Vein endothelial cell (primary cell): Measurements from ENCODE around the gene TAS2R16. TPM values are rescaled to one million over a fixed set of nuclear protein-coding genes. Genes with fewer than 3 reads are reported as not detected.

Experiments used
- total RNA-seq: library from RNA; depleted of rRNA; stranded (reverse); fragments of >200 nt; gene quantifications from 2 replicates; pipeline ENCODE4 v1.2.3, GENCODE V29; 2012

Gene TAS2R16, protein sequence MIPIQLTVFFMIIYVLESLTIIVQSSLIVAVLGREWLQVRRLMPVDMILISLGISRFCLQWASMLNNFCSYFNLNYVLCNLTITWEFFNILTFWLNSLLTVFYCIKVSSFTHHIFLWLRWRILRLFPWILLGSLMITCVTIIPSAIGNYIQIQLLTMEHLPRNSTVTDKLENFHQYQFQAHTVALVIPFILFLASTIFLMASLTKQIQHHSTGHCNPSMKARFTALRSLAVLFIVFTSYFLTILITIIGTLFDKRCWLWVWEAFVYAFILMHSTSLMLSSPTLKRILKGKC
- not detected in 2 replicates for total RNA-seq

DNA sequence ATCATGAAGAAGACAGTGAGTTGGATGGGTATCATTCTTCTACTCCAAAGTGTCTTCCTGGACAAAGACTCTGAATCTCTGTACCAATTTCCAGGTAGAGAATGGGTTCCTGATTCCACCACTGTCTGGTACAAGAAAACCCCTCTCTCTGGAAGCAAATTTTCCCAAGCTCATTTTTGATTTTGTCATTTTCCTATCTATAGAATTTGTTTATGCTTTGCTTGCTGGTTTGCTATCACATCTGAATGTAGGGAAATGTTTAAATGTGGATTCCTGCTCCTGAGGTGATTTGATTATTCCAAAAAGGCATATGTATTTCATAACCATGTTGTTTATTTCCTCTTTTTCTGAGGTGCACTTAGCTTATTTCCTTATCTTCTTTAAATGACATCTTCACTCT is at the start of gene TAS2R16:
Gene TAS2R16 (minus strand): TSS at position 101 of the 400 bp plus-strand sequence. CDS start 66 bp downstream, at position 35.

Other genes starting within 250 kb of the TAS2R16 start
- 37.6 and 44.3 TPM in 2 replicates for gene CADPS2, start 109.2 kb downstream of the TAS2R16 start, total RNA-seq
- not detected in 2 replicates for gene SLC13A1, start 204.3 kb upstream of the TAS2R16 start, total RNA-seq